Measurements from ENCODE around the gene ALDH4A1. TPM values are rescaled to one million over a fixed set of nuclear protein-coding genes. Genes with fewer than 3 reads are reported as not detected.

The ALDH4A1 gene
- total and polyA plus RNA-seq, 9 of the 15 experiments (the other 6 are each of a cell fraction or from before 2014, with no cell fraction given): 0.27 to 31.4 (median 16.6) TPM

GRCh38 chr1:18908911-18909771 is 6.8 kb upstream of the ALDH4A1 start (continued):
- TF ChIP-seq SP2 (IDR thresholded peaks at IDR 0.05; ENCODE audit: extremely low read depth, low read depth, low read length, poor library complexity, severe bottlenecking) (no peak), ZNF12 (CRISPR knock-in tag; IDR thresholded peaks at IDR 0.05) (no peak), KLF6 (CRISPR knock-in tag; IDR thresholded peaks at IDR 0.05; ENCODE audit: borderline replicate concordance) (no peak), ZNF79 (CRISPR knock-in tag; IDR thresholded peaks at IDR 0.05; ENCODE audit: low read depth) (no peak), ZNF274 (IDR thresholded peaks at IDR 0.05; ENCODE audit: borderline replicate concordance, low read depth, low read length) (0 out of 2 replicates have a peak, but pooled peaks have one; percentile 28), HNRNPH1 (optimal IDR thresholded peaks at IDR 0.05; ENCODE audit: low read depth, low read length) (no peak), ZNF717 (CRISPR knock-in tag; IDR thresholded peaks at IDR 0.05) (no peak), TCFL5 (CRISPR knock-in tag; conservative IDR thresholded peaks at IDR 0.05) (no peak), REST (IDR thresholded peaks at IDR 0.05; ENCODE audit: borderline replicate concordance) (no peak), REST (CRISPR knock-in tag; IDR thresholded peaks at IDR 0.05; ENCODE audit: low read depth) (no peak), ZNF512 (tag; IDR thresholded peaks at IDR 0.05) (no peak), NR4A1 (CRISPR knock-in tag; IDR thresholded peaks at IDR 0.05) (no peak), NR4A1 (tag; IDR thresholded peaks at IDR 0.05) (no peak)
- TF ChIP-seq, protein P1, sequence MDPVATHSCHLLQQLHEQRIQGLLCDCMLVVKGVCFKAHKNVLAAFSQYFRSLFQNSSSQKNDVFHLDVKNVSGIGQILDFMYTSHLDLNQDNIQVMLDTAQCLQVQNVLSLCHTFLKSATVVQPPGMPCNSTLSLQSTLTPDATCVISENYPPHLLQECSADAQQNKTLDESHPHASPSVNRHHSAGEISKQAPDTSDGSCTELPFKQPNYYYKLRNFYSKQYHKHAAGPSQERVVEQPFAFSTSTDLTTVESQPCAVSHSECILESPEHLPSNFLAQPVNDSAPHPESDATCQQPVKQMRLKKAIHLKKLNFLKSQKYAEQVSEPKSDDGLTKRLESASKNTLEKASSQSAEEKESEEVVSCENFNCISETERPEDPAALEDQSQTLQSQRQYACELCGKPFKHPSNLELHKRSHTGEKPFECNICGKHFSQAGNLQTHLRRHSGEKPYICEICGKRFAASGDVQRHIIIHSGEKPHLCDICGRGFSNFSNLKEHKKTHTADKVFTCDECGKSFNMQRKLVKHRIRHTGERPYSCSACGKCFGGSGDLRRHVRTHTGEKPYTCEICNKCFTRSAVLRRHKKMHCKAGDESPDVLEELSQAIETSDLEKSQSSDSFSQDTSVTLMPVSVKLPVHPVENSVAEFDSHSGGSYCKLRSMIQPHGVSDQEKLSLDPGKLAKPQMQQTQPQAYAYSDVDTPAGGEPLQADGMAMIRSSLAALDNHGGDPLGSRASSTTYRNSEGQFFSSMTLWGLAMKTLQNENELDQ (CRISPR knock-in tag; IDR thresholded peaks at IDR 0.05; ENCODE audit: borderline replicate concordance): no peak
